Uterus (tissue), 2 donors: ENCODE data around the gene SKP1.

Experiments
- POLR2A ChIP-seq, 2 donors: fragments of 450-650 bp; IDR thresholded peaks; one replicate each; pipeline ENCODE4 v1.6.1; 2016; ENCODE audit warnings: antibody characterized with exemption in 2 of 2, mild to moderate bottlenecking in 1 of 2, moderate library complexity in 1 of 2
- TF ChIP-seq, protein P1 (sequence below), 4 experiments: fragments of 200-600 bp in 2 of 4; fragments of 450-650 bp in 2 of 4; sonication (generic) in 2 of 4; IDR thresholded peaks; one replicate each; pipeline ENCODE4 v1.5.1; 2016 to 2019; ENCODE audit warnings: antibody characterized with exemption in 4 of 4, mild to moderate bottlenecking in 2 of 4, moderate library complexity in 1 of 4

DNA sequence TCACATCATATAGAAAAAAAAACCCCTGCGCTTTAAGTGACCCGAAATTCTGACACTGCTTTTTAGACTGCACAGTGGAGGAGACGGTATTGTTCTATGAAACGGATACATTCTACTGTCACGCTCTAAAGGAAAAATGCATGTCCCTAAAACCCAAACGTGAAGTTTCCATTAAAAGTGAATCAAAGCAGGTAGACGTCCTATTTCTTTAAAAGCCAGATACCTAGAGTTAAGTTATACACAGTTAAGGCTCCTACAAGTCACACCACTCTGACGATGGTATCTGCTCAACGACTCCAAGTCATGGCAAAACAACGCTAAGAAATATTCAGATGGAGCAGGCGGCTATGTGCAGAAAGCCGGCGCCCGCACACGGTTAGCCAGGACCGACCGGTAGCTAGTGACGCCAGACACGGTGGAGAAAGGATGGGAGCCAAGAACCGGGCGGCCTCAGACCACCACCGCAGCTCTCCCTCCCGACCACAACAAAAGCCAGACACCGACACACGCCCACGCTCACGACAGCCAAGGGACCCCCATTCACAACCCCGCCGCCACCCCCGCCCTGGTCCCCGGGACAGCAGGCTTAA lies 734 bp downstream of the SKP1 start:
- TF ChIP-seq, protein P1, sequence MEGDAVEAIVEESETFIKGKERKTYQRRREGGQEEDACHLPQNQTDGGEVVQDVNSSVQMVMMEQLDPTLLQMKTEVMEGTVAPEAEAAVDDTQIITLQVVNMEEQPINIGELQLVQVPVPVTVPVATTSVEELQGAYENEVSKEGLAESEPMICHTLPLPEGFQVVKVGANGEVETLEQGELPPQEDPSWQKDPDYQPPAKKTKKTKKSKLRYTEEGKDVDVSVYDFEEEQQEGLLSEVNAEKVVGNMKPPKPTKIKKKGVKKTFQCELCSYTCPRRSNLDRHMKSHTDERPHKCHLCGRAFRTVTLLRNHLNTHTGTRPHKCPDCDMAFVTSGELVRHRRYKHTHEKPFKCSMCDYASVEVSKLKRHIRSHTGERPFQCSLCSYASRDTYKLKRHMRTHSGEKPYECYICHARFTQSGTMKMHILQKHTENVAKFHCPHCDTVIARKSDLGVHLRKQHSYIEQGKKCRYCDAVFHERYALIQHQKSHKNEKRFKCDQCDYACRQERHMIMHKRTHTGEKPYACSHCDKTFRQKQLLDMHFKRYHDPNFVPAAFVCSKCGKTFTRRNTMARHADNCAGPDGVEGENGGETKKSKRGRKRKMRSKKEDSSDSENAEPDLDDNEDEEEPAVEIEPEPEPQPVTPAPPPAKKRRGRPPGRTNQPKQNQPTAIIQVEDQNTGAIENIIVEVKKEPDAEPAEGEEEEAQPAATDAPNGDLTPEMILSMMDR (IDR thresholded peaks at IDR 0.05) = no peak
- no peak for TF ChIP-seq POLR2A (IDR thresholded peaks at IDR 0.05)
